Left cardiac atrium (tissue), 4 donors: Measurements from ENCODE around the gene CFAP46. TPM values are rescaled to one million over a fixed set of nuclear protein-coding genes. Genes with fewer than 3 reads are reported as not detected.

Experiments
- ATAC-seq, 2 donors: fragments of 200-7000 bp; cut with Tn5 transposase; one replicate each; pipeline ENCODE4 v1.9.1; 2020; ENCODE audit warnings: mild to moderate bottlenecking in 2 of 2, moderate library complexity in 2 of 2
- DNase-seq: peaks from one replicate; pipeline ENCODE4 v3.0.0-alpha.2; 2020
- intact Hi-C, 2 donors: fragments of 100-400 bp; cut with DNase I; formaldehyde crosslinking; loops; one replicate each; pipeline versions ENCODE4 v1.14.1 to v1.15.1; 2022 to 2023
- total RNA-seq, 2 donors: library from RNA; stranded (reverse); fragmentation: NEBNext Ultra II Directional; extraction: Animal tissue kit (Norgen Biotek cat#: 25700); gene quantifications; one replicate each; pipeline ENCODE4 v1.2.1, GENCODE V29; 2021
- donor health status: DM: no; HTN: yes; CAD: no.
- donor health status: DM: no; HTN: yes; CAD: no; lungs with severe emphysema.
- donor health status: DM: yes; HTN: yes; CAD: no.
- donor health status: Dilated cardiomyopathy.

The CFAP46 gene
- total RNA-seq, 2 donors from 2014 or later = 1.2 to 1.7 TPM

GRCh38 chr10:132878730-132879407 is 63.5 kb downstream of the CFAP46 start:
- ATAC-seq (no peak), DNase-seq (no peak)
- intact Hi-C loops = no loop called here

- DNase-seq = no peak
- ATAC-seq = no peak
- intact Hi-C loops = no loop called here
Measured at GRCh38 chr10:132878091-132878729, 64.2 kb downstream of the CFAP46 start.

DNA sequence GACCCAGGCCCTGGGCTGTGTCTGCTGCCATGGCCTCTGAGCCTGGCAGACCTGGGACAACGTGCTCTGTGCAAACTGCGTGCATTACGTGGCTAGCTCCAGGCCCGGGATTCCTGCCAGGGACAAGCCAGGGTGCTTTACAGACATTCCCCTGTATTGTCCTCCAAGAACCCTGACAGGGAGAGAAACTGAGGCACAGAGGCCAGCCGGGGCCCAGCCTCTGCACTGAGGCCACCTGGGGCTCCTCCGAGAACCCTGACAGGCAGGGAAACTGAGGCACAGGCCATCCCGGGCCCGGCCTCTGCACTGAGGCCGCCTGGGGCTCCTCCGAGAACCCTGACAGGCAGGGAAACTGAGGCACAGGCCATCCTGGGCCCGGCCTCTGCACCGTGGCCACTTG is 64.9 kb downstream of the CFAP46 start:
- intact Hi-C loops = no loop called here
- DNase-seq = no peak
- ATAC-seq = no peak

DNA sequence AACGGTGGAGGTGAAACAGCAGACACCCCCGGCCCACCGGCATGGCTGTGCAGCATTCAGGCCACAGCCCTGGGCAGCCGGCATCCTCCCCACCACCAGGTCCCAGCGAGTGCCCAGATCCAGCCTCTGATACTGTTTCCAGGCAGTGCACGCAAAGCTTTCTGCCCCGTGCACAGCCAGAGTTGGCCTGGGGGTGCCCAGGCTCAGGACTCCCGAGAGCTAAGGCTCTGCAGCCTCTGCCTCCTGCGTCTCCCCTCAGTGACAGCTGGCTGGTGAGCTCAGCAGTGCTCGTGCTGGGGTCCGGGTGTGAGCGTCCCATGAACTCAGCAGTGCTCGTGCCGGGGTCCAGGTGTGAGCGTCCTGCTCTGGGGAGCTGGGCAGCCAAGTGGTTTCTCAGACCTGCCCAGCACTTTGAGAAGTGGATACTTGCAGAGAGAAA is 65.4 kb downstream of the CFAP46 start:
- DNase-seq = no peak
- intact Hi-C loops = no loop called here
- ATAC-seq = no peak

GRCh38 chr10:132876131-132876860 is 66.1 kb downstream of the CFAP46 start:
- intact Hi-C loops = no loop called here
- DNase-seq = no peak
- ATAC-seq = no peak

- no peak for DNase-seq
- intact Hi-C loops = no loop called here
- ATAC-seq = no peak
Measured at GRCh38 chr10:132875435-132875834, 66.9 kb downstream of the CFAP46 start.

DNA sequence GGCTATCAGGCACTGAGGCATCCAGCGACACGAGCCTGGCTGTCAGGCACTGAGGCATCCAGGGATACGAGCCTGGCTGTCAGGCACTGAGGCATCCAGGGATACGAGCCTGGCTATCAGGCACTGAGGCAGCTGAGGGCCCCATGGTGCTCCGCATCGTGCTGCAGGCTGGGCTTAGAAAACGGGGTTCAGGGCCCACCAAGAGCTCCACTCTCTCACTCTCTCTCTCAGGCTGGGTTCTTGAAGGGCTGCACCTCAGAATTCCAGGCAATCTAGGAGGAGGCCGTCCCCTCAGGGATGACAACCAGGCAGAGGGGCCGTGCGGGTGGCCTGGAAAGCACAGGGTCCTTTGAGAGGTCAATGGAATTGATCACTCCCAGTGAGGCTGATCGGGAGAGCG is 69.0 kb downstream of the CFAP46 start:
- ATAC-seq (no peak), DNase-seq (no peak)
- intact Hi-C loops = no loop called here

- intact Hi-C loops = no loop called here
- ATAC-seq = no peak
Measured at GRCh38 chr10:132872658-132873057, 69.7 kb downstream of the CFAP46 start.

GRCh38 chr10:132870426-132870825 is 71.9 kb downstream of the CFAP46 start:
- intact Hi-C loops = no loop called here
- DNase-seq (no peak), ATAC-seq (no peak)

More at GRCh38 chr10:132872658-132873057, 69.7 kb downstream of the CFAP46 start:
- no peak for DNase-seq

GRCh38 chr10:132869621-132870020 is 72.7 kb downstream of the CFAP46 start:
- DNase-seq = no peak
- intact Hi-C loops = no loop called here

DNA sequence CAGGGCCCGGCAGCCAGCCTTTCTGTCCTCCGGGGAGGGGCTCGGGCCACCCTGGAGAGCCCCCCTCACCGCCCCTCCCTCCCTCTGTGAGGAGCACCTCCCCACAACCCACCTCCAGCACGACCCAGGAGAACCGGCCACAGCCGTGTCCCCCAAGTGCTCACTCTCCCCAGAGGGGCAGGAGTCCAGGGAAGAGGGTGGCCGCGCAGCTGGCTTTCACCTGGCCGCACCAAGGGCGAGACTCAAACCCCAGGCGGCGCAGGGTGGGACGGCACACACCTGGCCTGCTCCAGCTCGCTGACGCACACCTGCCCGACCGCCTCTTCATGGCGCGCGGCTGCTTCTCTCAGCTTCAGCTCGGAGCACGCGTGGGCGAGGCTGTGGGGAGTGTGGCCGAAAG is 73.4 kb downstream of the CFAP46 start:
- DNase-seq (peak; percentile 9), ATAC-seq (no peak)
- intact Hi-C loops = no loop called here

More at GRCh38 chr10:132869621-132870020, 72.7 kb downstream of the CFAP46 start:
- ATAC-seq = no peak

GRCh38 chr10:132867801-132868644 is 74.3 kb downstream of the CFAP46 start:
- ATAC-seq = no peak
- intact Hi-C loops = no loop called here
- peak; percentile 15 for DNase-seq

DNA sequence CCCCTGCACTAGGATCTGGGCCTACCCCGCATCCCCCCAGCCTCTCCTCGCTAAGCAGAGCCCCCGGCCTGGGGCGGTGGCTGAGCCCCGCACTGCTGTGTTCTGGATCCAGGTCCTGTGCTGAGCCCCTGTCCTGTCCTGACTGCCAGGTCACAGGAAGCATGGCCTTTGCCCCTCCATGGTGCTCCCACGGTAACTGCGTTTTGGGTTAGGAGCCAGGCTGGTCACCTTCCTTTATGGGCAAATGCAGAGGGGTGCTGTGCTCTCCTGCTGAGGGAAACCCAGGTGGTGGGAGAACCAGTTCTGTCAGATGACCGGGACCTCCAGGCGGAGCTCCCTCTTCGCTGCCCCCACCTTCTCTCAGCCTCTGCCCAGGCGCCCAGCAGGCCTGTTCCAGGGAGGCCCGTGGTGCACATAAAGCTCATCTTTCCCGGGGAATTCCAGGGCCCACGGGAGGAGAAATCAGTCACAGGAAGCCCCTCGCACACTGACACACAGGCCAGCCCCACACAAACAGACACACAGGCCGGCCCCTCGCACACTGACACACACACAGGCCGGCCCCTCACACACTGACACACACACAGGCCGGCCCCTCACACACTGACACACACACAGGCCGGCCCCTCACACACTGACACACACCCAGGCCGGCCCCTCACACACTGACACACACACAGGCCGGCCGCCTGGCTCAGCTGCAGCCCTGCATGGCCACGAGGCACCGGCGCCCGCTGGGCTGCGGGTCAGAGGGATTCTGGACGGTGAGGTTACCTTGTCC is 75.6 kb downstream of the CFAP46 start:
- ATAC-seq (no peak), DNase-seq (peak; percentile 9)

GRCh38 chr10:132865851-132866600 is 76.3 kb downstream of the CFAP46 start:
- ATAC-seq (no peak), DNase-seq (peak; percentile 12)
- intact Hi-C loops = no loop called here

More for the DNA sequence above, 75.6 kb downstream of the CFAP46 start:
- intact Hi-C loops = no loop called here

DNA sequence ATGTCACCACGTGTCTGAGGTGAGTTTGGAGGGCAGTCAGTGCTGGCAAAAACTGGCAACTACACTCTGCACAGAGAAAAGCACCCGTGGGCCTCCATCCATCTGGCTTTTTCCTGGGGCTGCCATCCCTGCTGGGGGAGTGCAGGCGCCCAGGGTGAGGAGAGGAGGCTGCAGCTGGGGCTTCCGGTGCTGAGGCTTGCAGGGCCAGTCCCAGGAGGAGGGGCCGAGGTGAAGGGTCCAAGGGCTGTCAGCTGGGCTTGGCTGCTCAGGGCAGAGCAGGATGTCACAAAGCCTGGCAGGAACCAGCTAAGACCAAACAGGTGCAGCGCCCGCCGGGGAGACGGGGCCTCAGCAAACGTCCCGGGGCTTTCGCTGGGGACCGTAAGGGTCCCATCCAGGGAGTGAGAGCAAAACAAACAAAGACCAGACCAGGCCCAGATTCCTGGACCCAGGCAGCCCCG is 77.2 kb downstream of the CFAP46 start:
- ATAC-seq = no peak
- DNase-seq = peak; percentile 12
- intact Hi-C loops = no loop called here

GRCh38 chr10:132862485-132863420 is 79.6 kb downstream of the CFAP46 start:
- intact Hi-C loops = no loop called here
- no peak for DNase-seq
- no peak for ATAC-seq
